Activated CD4-positive, alpha-beta memory T cell treated with anti-CD3 and anti-CD28 coated beads for 36 hours (primary cell): ENCODE data around the gene DDX10. TPM values are rescaled to one million over a fixed set of nuclear protein-coding genes. Genes with fewer than 3 reads are reported as not detected.

Experiments used
- CTCF ChIA-PET: fragments of 350-600 bp; sonication (Branson Sonifier 250); formaldehyde crosslinking; loops from one replicate; lab custom pipeline; 2021; ENCODE audit warnings: antibody characterized with exemption, inconsistent platforms; lab: Charles Lee
- POLR2A ChIA-PET: fragments of 350-600 bp; sonication (Branson Sonifier 250); formaldehyde crosslinking; loops from one replicate; lab custom pipeline; 2021; ENCODE audit warnings: antibody characterized with exemption; lab: Charles Lee
- DNase-seq: peaks from one replicate; pipeline ENCODE4 v3.0.0-alpha.2; 2020
- H3K27ac Mint-ChIP-seq: one replicate; pipeline ENCODE4 v1.8.0; 2021; ENCODE audit warnings: mixed read lengths
- H3K27me3 Mint-ChIP-seq: one replicate; pipeline ENCODE4 v1.8.0; 2021; ENCODE audit warnings: mixed read lengths
- H3K36me3 Mint-ChIP-seq: one replicate; pipeline ENCODE4 v1.8.0; 2021; ENCODE audit warnings: mixed read lengths
- H3K4me1 Mint-ChIP-seq: one replicate; pipeline ENCODE4 v1.8.0; 2021; ENCODE audit warnings: low read depth, mixed read lengths
- H3K4me3 Mint-ChIP-seq: one replicate; pipeline ENCODE4 v1.8.0; 2021; ENCODE audit warnings: mild to moderate bottlenecking, mixed read lengths
- H3K9me3 Mint-ChIP-seq: one replicate; pipeline ENCODE4 v1.8.0; 2021; ENCODE audit warnings: mixed read lengths
- intact Hi-C: fragments of 100-400 bp; cut with micrococcal nuclease; formaldehyde crosslinking; loops from one replicate; pipeline ENCODE4 v1.15.1; 2023
- total RNA-seq, 2 experiments: library from RNA; stranded (reverse); gene quantifications; one replicate each; pipeline ENCODE4 v1.2.3, GENCODE V29; 2021

DDX10 gene
- total RNA-seq, 2 experiments from 2014 or later = 34.8 to 37.7 TPM

DNA sequence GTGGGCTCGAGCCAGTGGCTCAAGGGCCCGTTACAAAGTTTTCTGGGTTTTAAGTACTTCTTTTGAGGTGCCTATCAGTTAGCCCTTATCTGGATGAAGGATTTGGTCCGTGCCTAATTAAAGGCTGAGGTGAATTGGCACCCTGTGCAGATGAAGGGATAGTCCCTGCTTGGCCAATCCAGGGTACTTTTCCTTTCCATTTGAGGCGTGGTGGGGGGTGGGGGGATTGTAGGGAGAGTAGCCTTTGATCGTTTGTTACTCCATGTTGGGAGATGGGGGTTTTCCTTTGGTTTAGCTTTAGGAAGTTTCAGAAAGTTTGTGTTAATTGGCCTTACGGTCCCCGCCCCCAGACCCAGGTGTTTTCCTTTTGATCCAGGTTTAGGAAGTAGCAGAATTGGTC is 170.8 kb downstream of the DDX10 start:
- ChIA-PET POLR2A (no interaction called here), CTCF (no interaction called here)
- H3K9me3 Mint-ChIP-seq = no peaks in the 10 kb centered on the region
- H3K27ac Mint-ChIP-seq = no peak overlapping the region
- peaks cover 2% of the 10 kb centered on the region for H3K4me1 Mint-ChIP-seq
- H3K4me3 Mint-ChIP-seq = no peak overlapping the region
- no peak for DNase-seq
- H3K27me3 Mint-ChIP-seq = no peaks in the 10 kb centered on the region
- peaks cover 16% of the 10 kb centered on the region for H3K36me3 Mint-ChIP-seq
- intact Hi-C loops = no loop called here

DNA sequence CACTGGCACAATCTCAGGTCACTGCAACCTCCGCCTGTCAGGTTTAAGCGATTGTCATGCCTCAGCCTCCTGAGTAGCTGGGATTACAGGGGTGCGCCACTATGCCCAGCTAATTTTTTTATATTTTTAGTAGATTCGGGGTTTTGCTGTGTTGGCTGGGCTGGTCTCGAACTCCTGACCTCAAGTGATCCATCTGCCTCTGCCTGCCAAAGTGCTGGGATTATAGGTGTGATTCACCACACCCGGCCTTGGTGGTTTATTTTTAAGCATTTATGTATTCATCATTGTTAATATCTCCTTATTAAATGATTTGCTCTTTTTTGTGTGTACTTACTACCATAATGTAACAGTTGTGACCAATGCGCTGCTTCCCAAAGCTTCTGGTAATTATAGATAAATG is 171.7 kb downstream of the DDX10 start:
- H3K9me3 Mint-ChIP-seq = no peaks in the 10 kb centered on the region
- ChIA-PET POLR2A (no interaction called here), CTCF (no interaction called here)
- DNase-seq = no peak
- H3K4me1 Mint-ChIP-seq = peaks cover 7% of the 10 kb centered on the region
- H3K27ac Mint-ChIP-seq = no peak overlapping the region
- no peaks in the 10 kb centered on the region for H3K27me3 Mint-ChIP-seq
- no peak overlapping the region for H3K4me3 Mint-ChIP-seq
- intact Hi-C loops = no loop called here
- peaks cover 24% of the 10 kb centered on the region for H3K36me3 Mint-ChIP-seq

- no peaks in the 10 kb centered on the region for H3K9me3 Mint-ChIP-seq
- no peak overlapping the region for H3K27ac Mint-ChIP-seq
- H3K36me3 Mint-ChIP-seq = peaks cover 29% of the 10 kb centered on the region
- H3K4me1 Mint-ChIP-seq = peaks cover 7% of the 10 kb centered on the region
- intact Hi-C loops = no loop called here
- DNase-seq = no peak
- H3K27me3 Mint-ChIP-seq = no peaks in the 10 kb centered on the region
- ChIA-PET POLR2A (no interaction called here), CTCF (interaction anchor here (0.9 kb wide), 1 partner anchor 140 kb away, joined by 3 read pairs; no protein-coding TSS in a partner anchor)
- H3K4me3 Mint-ChIP-seq = no peak overlapping the region
Measured at GRCh38 chr11:108838102-108838791, 173.4 kb downstream of the DDX10 start.

- no peaks in the 10 kb centered on the region for H3K27me3 Mint-ChIP-seq
- H3K4me1 Mint-ChIP-seq = peaks cover 7% of the 10 kb centered on the region
- H3K4me3 Mint-ChIP-seq = no peak overlapping the region
- H3K27ac Mint-ChIP-seq = no peak overlapping the region
- no peaks in the 10 kb centered on the region for H3K9me3 Mint-ChIP-seq
- ChIA-PET CTCF (interaction anchor here (0.9 kb wide), 1 partner anchor 141 kb away, joined by 3 read pairs; no protein-coding TSS in a partner anchor), POLR2A (no interaction called here)
- intact Hi-C loops = no loop called here
- H3K36me3 Mint-ChIP-seq = peaks cover 29% of the 10 kb centered on the region
- no peak for DNase-seq
Measured at GRCh38 chr11:108838792-108839105, 173.9 kb downstream of the DDX10 start.

DNA sequence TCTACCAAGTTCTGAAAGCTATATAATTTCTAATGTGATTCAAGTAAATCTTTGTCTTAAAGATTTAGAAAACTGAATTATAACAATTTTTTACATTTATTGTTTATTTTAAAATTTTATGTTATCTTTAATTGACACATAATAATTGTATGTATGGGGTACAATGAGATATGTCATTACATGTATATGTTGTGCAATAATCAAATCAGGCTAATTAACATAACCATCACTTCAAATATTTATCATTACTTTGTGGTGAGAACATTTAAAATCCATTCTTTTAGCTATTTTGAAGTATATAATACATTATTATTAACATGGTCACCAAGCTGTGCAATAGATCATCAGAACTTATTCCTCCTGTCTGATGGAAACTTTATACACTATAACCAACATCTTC is 181.1 kb downstream of the DDX10 start:
- DNase-seq = no peak
- Mint-ChIP-seq H3K36me3 (peaks cover 17% of the 10 kb centered on the region), H3K27me3 (no peaks in the 10 kb centered on the region), H3K4me1 (peaks cover 2% of the 10 kb centered on the region), H3K9me3 (no peaks in the 10 kb centered on the region), H3K4me3 (no peak overlapping the region), H3K27ac (no peak overlapping the region)
- ChIA-PET CTCF (no interaction called here), POLR2A (no interaction called here)
- intact Hi-C loops = no loop called here

DNA sequence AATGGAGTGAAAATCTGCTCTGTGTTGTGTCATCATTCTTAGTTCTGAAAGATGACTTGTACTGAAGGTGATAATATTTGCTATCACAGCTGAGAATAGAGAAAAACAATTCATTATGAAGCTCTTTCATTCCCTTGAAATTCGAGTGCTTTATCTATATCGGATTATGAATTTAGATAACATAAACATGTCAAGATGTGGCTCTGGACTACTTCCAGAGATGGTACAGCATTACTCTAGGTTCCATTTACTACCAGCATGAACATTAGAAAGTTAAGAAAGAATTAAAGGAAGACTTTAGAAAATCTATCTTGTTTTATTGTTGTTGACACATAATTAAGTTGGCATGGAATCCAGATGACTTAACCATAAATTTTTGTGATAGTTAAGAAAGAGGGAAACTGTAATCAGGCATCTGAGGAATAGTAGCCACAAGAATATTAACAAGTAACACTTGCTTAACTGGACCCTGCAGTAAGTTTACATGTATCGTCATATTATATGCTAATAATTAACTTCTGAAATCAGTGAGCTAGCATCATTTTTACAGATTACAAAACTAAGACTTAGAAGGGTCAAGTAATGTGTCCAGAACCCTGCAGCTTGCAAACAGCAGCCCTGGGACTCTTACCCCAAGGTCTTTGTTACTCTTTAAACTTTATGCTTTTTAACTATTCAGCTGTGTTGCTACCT is 182.6 kb downstream of the DDX10 start:
- intact Hi-C loops = no loop called here
- Mint-ChIP-seq H3K4me1 (no peaks in the 10 kb centered on the region), H3K27me3 (no peaks in the 10 kb centered on the region), H3K27ac (no peak overlapping the region), H3K36me3 (peaks cover 11% of the 10 kb centered on the region), H3K9me3 (no peaks in the 10 kb centered on the region), H3K4me3 (no peak overlapping the region)
- DNase-seq = no peak
- CTCF ChIA-PET = no interaction called here
- POLR2A ChIA-PET = no interaction called here

DNA sequence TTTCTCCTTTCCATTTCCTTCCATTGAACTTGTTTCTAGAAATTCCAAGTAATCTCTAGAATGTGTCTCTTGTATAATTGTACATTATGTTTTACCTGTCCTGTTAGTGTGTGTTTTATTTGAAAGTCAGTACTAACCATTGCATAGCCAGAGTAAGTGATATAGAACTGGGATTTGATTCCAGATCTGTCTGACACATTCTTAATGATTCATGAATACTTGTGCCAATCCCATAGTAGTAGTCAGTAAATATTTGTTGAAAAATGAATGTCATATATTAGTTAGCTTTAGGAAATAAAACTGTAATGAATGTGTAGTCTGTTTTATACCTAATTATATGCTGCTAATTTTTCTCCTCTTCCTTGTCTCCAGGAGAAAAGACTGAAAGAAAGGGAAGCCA is 186.9 kb downstream of the DDX10 start:
- DNase-seq = no peak
- Mint-ChIP-seq H3K4me1 (peaks cover 25% of the 10 kb centered on the region), H3K36me3 (peaks cover 2% of the 10 kb centered on the region), H3K27ac (no peak overlapping the region), H3K9me3 (no peaks in the 10 kb centered on the region), H3K4me3 (no peak overlapping the region), H3K27me3 (no peaks in the 10 kb centered on the region)
- POLR2A ChIA-PET = no interaction called here
- intact Hi-C loops = no loop called here
- CTCF ChIA-PET = no interaction called here

- Mint-ChIP-seq H3K4me3 (no peak overlapping the region), H3K9me3 (no peaks in the 10 kb centered on the region), H3K27me3 (no peaks in the 10 kb centered on the region), H3K27ac (no peak overlapping the region), H3K4me1 (peaks cover 25% of the 10 kb centered on the region), H3K36me3 (peaks cover 2% of the 10 kb centered on the region)
- ChIA-PET CTCF (interaction anchor here (2.1 kb wide), 1 partner anchor 118 kb away, joined by 8 read pairs; no protein-coding TSS in a partner anchor), POLR2A (no interaction called here)
- intact Hi-C loops = no loop called here
- no peak for DNase-seq
Measured at GRCh38 chr11:108852701-108853100, 187.8 kb downstream of the DDX10 start.

- no peaks in the 10 kb centered on the region for H3K9me3 Mint-ChIP-seq
- no peak overlapping the region for H3K4me3 Mint-ChIP-seq
- H3K27me3 Mint-ChIP-seq = no peaks in the 10 kb centered on the region
- peaks cover 25% of the 10 kb centered on the region for H3K4me1 Mint-ChIP-seq
- CTCF ChIA-PET = interaction anchor here (2.1 kb wide), 1 partner anchor 119 kb away, joined by 8 read pairs; no protein-coding TSS in a partner anchor
- no peak overlapping the region for H3K27ac Mint-ChIP-seq
- intact Hi-C loops = no loop called here
- POLR2A ChIA-PET = no interaction called here
- DNase-seq = no peak
- H3K36me3 Mint-ChIP-seq = peaks cover 4% of the 10 kb centered on the region
Measured at GRCh38 chr11:108853151-108853550, 188.3 kb downstream of the DDX10 start.

- H3K4me3 Mint-ChIP-seq = peak overlapping the region; percentile 18
- no peak for DNase-seq
- peaks cover 25% of the 10 kb centered on the region for H3K4me1 Mint-ChIP-seq
- ChIA-PET POLR2A (interaction anchor here (0.7 kb wide), 1 partner anchor 71 kb away, joined by 3 read pairs; no protein-coding TSS in a partner anchor), CTCF (interaction anchor here (2.1 kb wide), 1 partner anchor 120 kb away, joined by 8 read pairs; no protein-coding TSS in a partner anchor)
- no peaks in the 10 kb centered on the region for H3K9me3 Mint-ChIP-seq
- H3K27ac Mint-ChIP-seq = peak overlapping the region; percentile 4
- peaks cover 7% of the 10 kb centered on the region for H3K36me3 Mint-ChIP-seq
- intact Hi-C loops = loop anchor here (1.0 to 2.0 kb wide), 2 partner anchors 13 to 121 kb away; no protein-coding TSS in a partner anchor
- H3K27me3 Mint-ChIP-seq = no peaks in the 10 kb centered on the region
Measured at GRCh38 chr11:108853864-108854263, 189.0 kb downstream of the DDX10 start.

DNA sequence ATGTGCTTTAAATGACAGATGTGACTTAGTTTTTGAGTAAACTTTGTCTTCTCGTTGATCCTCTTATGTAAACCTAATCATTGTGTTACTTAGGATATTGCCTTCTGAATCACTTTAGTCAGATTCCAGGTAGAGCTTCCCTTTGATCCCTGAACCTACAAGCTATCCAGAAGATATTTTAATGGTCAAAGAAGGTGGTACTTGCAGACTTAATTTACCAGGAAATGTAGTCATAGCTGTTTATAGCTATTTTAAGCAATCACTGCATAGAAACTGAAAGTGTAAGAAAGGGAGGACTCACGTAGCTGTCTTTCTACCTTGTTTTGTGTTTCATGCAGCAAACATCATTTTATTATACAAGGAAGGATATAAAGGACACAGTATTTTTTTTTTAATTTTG is 189.5 kb downstream of the DDX10 start:
- H3K27ac Mint-ChIP-seq = peak overlapping the region; percentile 72
- H3K36me3 Mint-ChIP-seq = peaks cover 9% of the 10 kb centered on the region
- H3K9me3 Mint-ChIP-seq = no peaks in the 10 kb centered on the region
- intact Hi-C loops = loop anchor here (1.0 to 2.0 kb wide), 2 partner anchors 14 to 121 kb away; no protein-coding TSS in a partner anchor
- peak overlapping the region; percentile 65 for H3K4me3 Mint-ChIP-seq
- DNase-seq = no peak
- ChIA-PET POLR2A (interaction anchor here (0.7 kb wide), 1 partner anchor 71 kb away, joined by 3 read pairs; no protein-coding TSS in a partner anchor), CTCF (interaction anchor here (1.0 to 2.1 kb wide), 2 partner anchors 39 to 120 kb away, joined by 3 to 8 read pairs; no protein-coding TSS in a partner anchor)
- no peaks in the 10 kb centered on the region for H3K27me3 Mint-ChIP-seq
- H3K4me1 Mint-ChIP-seq = peaks cover 25% of the 10 kb centered on the region

GRCh38 chr11:108857382-108857781 is 192.5 kb downstream of the DDX10 start:
- H3K27ac Mint-ChIP-seq = no peak overlapping the region
- CTCF ChIA-PET = no interaction called here
- peaks cover 9% of the 10 kb centered on the region for H3K36me3 Mint-ChIP-seq
- DNase-seq = no peak
- POLR2A ChIA-PET = no interaction called here
- H3K4me3 Mint-ChIP-seq = no peak overlapping the region
- H3K9me3 Mint-ChIP-seq = no peaks in the 10 kb centered on the region
- intact Hi-C loops = no loop called here
- no peaks in the 10 kb centered on the region for H3K27me3 Mint-ChIP-seq
- H3K4me1 Mint-ChIP-seq = peaks cover 25% of the 10 kb centered on the region
